ENCODE results near the gene ZSWIM7.
"Not testable (repeated sequence)": the region's sequence is repeated elsewhere in the genome, so short reads cannot be mapped to it uniquely, and the experiment has no call there.

ZSWIM7 gene

DNA sequence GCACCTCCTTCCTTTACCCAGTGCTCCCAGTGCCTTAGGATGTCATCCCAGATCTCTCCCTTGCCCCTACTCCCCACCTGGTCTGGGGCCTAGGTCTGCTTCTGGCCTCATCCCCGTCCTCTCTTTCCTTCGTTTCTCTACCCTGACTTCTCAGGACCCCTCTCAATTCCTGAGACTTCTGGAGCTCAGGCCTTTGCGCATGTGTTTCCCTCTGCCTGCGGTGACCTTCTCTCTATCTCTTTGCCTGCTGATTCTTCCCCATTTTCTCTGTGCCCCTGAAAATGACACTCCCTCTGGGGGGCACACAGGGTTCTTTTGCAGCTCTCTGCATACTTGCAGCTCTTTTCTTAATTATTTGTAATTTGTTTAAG, 41.0 kb downstream of the ZSWIM7 start:
- FAIRE-seq (no peak), DNase-seq (ENCODE audit: insufficient read length, low spot score) (no peak)

DNA sequence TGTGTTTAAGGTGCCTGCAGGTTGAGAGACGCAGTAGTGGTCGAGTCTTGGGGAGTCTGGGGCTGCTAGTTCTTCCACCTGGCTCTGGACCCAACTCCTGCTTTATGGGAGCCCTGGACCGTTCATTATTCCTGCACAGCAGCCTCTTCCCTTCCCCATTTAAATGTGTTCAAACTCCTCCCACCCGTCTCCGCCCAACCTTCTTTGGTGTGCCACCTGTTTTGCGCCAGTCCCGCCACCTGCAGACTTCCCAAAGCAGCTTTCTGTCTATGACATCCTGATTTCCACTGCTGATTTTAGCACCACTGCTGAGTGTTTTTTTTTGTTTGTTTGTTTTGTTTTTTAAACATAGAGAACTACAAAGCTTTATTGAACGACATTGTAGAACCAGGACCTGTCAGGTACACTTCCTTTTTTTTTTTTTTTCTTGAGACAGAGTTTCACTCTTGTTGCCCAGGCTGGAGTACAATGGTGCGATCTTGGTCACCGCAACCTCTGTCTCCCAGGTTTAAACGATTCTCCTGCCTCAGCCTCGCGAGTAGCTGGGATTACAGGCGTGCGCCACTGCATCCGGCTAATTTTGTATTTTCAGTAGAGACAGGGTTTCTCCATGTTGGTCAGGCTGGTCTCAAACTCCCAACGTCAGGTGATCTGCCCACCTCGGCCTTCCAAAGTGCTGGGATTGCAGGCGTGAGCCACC, 41.7 kb downstream of the ZSWIM7 start:
- no peak for FAIRE-seq
- no peak for DNase-seq (ENCODE audit: insufficient read length, low spot score)

DNA sequence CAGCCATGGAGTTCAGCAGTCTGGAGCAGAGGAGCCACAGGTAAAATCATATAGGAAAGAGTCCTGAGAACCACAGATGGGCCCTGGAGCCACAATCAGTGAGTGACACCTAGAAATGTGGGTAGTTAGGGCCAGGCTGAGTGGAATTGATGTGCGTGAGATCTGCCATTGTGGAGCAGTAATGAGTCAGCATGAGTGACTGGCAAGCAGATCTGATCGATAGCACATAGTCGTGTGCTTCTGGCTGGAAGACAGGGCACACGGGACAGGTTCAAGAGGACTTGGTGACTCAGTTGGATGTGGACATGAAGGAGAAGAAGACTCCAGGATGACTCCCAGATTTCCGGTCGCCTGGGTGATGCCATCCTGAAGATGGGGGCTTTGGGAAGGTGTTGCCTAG, 42.3 kb downstream of the ZSWIM7 start:
- peak; percentile 28 for FAIRE-seq
- no peak for DNase-seq (ENCODE audit: insufficient read length, low spot score)

DNA sequence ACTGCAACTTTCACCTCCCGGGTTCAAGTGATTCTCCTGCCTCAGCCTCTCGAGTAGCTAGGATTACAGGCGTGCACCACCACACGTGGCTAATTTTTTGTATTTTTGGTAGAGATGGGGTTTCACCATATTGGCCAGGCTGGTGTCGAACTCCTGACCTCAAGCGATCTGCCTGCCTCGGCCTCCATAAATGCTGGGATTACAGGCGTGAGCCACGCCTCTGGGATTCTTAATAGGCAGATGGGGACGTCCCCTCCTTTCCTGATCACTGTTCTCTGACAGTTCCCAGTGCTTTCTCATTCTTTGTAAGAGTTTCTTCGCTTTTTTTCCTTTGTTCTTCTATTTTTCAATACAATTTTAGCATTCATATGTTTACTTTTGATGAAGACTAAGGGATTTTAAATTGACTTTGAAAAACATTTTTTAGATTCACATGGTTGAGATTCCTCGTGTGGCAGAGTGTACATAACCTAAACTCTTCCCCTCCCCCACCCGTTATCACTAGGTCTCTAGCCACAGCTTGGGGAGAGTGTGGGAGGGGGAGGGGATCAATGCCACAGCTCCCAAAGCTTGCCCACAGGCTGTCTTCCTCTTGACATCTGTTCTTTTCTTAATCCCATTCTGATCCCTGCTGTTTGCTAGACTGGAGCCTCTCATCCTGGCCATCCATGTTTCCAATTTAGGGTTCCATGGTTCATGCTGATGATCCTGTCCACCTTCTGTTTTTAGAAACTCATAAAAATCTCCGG, 43.5 kb downstream of the ZSWIM7 start:
- FAIRE-seq: no peak
- no peak for DNase-seq (ENCODE audit: insufficient read length, low spot score)

DNA sequence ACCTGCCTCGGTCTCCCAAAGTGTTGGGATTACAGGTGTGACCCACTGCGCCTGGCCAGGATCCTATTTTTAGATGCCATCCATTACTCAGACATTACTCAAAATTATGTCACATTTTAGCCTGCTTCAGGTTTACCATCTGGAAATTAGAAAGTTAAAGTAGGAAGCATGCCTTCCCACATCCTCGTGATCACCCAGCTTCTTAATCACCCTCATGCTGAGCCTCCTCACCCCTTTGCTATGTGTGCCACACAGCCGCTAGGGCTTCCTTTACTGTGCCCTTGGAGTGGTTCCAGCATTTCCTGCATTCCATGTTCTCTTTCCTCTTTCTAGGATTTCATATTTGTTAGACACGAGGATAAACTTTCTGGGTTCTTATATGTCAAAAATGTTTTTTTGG, 45.3 kb downstream of the ZSWIM7 start:
- DNase-seq (ENCODE audit: insufficient read length, low spot score) (peak; percentile 91), FAIRE-seq (peak; percentile 90)

DNA sequence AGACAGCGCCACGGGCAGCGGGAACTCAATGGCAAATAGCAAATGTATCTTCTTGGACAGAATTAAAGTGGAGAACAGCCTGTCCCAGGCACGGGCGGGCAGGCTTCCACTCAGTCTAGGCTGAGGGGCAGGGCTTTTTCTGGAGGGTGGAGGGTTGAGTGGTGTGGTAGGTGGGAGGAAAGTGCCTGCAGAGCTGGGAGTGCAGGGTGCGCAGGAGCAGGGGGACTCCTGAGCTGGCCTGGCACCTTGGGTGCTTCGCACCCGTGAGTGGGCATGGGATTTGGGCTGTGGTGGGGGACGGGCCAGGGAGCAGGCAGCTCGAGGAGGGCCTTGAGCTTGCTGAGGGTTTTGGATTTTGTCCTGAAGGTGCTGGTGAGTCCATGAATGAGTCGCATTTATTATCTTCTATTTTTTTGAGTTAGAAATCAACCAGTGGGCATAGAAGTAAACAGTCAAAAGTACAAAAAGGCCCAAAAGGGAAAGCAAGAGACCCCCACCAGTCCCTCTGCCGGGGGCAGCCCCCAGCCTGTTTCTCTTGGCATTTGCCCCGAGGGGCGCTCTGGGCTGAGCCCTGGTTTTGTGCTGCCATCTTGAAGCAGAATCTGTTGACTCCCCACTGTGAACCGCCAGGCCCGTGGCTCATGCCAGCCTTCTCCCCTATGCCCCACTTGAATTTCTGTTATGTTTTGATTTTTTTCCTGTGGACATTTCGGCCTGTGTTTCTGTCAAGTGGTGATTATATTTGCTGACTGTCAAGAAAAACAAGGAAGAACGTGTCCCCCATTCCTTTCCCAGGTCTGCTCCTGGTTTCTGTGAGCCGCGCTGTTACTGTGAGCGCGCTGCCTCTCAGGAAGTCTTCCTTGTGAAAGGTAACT, 46.4 kb downstream of the ZSWIM7 start:
- FAIRE-seq (no peak), DNase-seq (ENCODE audit: insufficient read length, low spot score) (no peak)

DNA sequence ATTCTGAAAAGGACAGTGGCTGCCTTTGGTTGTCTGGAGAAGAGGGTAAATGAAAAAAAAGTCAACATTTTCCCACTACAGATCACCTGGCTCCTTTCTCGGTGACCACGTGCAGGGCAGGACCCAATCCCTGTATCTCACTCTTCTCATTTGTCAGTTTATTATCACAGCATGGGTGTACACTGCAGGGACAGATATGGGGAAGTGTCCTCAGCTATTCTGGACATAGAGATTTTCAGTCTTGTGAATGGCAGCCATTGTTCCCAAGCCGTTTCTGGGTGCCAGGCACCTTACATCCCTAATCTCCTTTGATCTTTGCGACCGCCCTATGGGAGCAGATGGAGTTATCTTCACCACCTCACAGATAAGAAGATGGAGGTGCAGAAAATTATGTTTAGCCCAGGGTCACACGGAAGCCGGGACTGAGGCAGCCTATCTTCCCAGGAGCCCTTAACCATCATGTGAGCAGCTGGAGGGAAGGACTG, 47.4 kb downstream of the ZSWIM7 start:
- DNase-seq (ENCODE audit: insufficient read length, low spot score) (no peak), FAIRE-seq (no peak)

DNA sequence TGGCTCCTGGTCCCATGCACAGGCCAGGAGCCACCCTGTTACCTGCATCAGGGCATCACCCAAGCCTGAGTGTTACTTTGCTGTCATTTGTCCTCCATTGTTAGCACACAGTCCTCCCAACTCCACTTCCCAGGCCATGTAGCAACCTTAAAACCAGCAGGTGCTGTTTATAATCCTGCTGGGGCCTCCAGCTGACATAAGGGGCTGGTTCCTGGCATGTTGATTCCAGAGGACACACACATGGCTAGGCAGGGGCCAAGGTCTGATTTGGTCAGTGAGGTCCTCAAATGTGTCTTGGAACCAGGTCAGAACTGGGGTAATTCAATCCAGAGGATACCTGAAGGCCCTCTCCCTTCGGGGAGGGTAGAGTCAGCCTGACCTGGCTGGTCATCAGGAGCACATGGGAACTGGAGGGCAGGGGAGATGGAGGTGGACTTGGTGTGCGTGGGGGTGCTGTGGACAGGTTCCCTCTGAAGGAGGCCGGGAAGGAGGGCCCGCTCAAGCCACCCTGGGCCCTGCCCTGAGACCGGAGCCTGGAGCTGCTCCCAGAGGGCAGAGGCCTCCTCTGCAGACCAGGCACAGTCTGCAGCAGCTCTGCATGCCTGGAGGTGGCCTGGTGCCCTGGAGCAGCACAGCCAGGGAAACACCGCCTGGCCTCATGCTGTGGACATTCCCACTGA, 48.0 kb downstream of the ZSWIM7 start:
- no peak for DNase-seq (ENCODE audit: insufficient read length, low spot score)
- no peak for FAIRE-seq

DNA sequence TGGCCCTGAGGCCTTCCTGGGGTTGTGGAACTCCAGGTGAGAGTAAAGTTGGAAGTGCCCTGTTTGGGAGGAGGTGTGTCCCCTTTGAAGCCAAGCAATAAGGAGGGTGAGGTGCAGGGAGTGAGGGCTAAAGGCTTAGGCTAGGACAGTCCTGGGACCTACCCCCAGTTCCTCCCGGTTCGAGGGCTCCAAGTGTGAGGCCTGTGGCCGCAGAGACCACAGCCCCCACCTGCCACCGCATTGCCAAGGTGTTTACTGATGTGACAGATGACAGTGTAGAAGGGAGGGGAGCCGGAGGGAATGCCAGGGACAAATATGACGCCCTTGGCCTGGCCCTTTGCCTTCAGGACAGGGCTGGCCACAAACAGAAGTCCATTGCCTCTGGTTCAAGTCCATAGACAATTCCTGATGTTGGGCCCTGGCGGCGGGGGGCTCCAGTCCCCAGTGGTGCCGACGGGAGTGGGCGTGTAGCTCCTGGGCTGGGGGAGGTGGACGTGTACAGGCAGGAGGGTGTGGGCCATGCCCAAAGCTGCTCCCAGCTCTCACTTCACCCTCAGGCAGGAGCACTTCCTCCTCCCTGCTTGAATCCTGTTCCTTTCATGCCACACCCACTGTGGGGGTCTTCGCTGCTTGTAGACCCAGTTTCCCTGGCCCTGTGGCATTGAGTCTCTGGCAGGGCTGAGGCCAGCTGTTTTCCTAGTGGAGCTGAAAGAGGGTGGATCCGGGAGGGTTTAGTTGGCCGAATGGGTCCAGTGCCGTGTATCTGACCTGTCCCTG, 51.3 kb downstream of the ZSWIM7 start:
- FAIRE-seq: no peak

DNA sequence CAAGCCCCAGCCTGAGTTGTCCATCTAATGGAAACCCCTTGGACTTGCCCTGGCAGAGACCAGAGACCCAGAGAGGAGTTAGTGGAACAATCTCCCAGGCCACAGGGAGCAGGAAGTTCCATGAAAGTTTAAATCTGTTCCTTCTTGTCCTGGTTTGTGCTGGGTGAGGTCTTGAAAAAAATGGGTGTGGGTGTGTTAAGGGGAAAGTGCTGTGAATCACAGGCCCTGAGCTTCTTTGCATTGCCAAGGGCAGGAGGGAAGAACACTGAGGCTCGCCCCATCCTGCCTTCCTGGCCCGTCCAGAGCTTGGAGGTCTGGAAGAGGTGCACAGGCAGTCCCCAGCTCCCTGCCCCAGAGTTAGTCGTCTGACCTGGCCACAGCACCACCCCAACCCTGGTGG, 52.2 kb downstream of the ZSWIM7 start:
- DNase-seq (ENCODE audit: insufficient read length, low spot score): no peak
- no peak for FAIRE-seq

More for the DNA sequence above, 51.3 kb downstream of the ZSWIM7 start:
- no peak for DNase-seq (ENCODE audit: insufficient read length, low spot score)

DNA sequence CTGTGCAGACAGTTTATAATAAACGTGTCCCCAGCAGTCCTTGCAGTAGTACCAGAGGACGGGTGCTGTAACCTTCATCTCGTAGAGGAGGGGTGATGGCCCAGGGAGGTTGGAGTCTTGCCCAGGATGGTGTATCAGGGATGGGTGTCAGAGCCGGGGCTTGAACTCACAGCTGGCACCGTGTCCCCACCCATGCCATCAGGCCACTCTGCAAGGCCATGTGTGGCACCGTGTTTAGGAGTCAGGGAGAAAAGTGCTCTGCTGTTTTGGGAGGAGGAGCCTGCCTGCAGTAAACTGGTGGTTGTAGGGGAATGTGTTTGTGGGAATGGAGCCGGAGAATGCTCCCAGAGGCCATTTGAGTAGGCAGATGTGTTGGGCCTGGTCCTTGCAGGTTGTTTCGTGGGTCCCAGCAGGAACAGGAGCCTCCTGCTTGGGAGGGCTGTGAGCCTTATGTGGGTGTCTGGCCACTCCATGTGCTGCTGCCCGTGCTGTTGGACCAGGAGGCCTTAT, 52.8 kb downstream of the ZSWIM7 start:
- DNase-seq (ENCODE audit: insufficient read length, low spot score): no peak
- peak; percentile 72 for FAIRE-seq

DNA sequence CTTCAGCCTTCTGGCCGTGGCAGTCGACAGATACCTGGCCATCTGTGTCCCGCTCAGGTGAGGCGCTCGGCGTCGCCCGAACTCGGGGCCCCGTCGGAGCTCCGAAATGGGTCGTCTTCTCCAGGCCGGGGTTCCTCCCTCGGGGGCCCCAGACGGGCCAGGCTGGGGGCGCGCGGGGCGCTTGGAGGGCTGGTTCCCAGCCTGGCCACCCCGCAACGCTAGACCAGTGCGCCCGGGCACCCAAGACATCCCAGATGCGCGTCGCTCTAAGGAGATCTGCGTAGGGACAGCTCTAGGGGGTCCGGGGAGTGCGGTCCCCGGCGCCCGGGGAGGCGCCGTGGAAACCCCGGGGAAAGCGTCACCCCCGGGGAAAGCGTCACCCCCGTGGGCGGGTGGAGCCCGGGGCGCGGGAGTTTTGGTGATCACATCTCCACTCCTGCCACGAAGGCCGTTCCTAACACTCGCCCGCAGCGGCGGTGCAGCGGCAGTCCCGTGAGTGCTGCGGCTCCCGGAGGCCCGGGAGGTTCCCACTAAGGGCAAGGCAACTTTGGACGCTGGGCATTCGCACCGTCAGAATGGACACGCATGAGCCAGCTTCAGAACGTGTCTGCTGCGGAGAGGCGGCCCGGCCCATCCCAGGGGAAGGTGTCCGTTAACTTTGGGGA, 53.8 kb downstream of the ZSWIM7 start:
- FAIRE-seq: peak; percentile 42
- DNase-seq (ENCODE audit: insufficient read length, low spot score): no peak

DNA sequence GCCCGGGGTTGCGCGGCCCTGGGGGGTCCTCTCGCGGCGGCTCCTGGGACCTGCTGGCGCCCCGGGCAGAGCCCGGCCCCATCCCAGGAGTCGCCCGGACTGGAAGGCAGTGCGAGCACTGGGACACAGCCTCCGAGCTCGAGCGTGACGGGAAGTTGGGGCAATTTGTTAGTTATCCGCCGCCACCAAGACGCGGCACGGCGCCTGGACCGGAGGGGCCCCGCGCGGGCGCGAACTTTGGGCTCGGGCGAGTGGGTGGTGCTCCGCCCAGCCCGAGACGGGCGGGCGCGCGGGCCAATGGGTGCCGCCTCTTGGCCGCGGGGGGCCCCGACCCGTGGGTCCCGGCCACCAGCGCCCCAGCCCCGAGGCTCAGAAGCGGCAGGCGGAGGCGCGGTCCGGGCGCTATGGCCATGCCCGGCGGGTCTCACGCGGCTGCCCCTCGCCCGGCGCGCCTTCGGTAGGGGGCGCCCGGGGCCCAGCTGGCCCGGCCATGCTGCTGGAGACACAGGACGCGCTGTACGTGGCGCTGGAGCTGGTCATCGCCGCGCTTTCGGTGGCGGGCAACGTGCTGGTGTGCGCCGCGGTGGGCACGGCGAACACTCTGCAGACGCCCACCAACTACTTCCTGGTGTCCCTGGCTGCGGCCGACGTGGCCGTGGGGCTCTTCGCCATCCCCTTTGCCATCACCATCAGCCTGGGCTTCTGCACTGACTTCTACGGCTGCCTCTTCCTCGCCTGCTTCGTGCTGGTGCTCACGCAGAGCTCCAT, 54.6 kb downstream of the ZSWIM7 start, which contains the start of gene ADORA2B:
Gene ADORA2B (plus strand): TSS at position 372 of the 768 bp plus-strand sequence. CDS start 119 bp downstream, at position 491.
- DNase-seq (ENCODE audit: insufficient read length, low spot score): peak; percentile 93
- FAIRE-seq: peak; percentile 96

DNA sequence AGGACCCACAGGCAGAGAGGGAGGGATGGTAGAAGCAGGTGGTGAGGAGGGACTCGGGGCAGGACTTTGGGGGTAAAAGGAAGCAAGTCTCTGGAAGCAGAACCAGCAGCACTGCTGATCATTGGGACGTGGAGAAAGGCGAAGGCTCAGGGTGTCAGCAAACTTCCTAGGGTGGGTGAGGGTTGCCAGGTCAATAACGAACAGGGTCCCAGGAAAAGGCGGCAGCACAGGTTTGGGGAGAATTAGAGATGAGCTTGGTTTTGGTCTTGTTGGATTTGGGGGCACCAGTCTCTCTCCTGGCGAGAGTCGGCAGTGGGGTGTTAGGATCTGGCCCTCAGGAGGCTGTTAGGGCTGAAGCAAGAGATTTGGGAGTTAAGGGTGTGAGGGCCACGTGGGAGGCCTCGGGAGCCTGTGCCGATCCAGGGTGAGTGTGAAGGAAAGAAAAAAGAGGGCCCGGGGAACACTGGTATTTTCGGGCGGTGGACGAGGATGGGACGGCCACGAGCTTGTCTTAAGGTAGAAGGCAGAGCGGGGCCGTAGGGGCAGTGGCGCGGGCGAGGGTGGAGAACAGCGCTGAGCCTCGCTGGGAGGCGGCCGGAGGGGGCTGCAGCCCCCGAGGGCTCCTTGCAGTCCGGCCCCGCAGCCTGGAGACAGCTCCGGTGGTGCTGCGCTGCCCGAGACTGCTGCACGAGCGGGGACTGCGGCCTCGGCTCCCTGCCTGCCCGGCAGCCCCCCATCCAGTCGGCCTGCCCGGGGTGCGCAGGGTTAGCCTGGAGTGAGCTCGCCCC, 55.3 kb downstream of the ZSWIM7 start:
- no peak for DNase-seq (ENCODE audit: insufficient read length, low spot score)
- FAIRE-seq: no peak

DNA sequence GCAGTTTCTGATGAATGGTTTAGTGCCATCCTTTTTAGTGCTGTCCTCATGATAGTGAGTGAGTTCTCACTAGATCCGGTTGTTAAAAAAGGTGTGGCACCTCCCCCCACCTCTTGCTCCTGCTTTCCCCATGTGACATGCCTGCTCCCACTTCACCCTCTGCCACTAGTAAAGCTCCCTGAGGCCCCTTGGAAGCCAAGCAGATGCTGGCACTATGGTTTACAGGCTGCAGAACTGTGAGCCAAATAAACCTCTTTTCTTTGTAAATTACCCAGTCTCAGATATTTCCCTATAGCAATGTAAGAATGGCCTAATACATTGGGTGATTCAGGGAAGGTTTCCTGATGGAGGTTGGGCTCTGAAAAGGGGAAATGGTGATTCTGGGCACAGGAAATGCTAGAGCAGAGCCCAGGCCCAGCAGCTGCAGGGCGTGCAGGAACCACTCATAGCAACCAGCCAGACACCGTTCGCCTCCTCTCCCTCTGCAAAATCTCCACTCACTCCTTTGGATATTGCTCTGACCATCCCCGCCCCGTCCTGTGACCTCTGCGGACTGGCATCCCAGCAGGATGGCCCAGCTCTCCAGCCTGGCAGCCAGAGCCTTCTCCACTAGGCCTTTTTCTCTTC, 57.2 kb downstream of the ZSWIM7 start:
- DNase-seq (ENCODE audit: insufficient read length, low spot score) (no peak), FAIRE-seq (no peak)

DNA sequence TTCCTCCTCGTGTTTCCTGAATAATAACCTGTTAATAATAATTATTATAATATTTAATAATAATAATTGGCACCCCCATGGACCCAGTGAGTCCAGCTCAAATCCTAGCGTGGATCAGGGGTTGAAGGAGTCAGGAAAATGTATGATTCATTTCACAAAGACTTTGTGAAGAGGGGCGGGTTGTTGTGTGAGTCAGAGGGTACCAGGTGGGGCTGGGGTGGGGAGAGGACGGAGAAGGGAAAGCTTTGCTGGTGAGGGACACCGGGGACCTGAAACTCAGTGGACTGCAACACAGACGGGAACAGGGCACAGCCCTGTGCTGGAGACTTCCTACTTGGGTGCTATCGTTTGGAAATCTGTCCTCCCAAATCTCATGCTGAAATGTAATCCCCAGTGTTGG, 57.7 kb downstream of the ZSWIM7 start:
- no peak for DNase-seq (ENCODE audit: insufficient read length, low spot score)
- peak; percentile 91 for FAIRE-seq

DNA sequence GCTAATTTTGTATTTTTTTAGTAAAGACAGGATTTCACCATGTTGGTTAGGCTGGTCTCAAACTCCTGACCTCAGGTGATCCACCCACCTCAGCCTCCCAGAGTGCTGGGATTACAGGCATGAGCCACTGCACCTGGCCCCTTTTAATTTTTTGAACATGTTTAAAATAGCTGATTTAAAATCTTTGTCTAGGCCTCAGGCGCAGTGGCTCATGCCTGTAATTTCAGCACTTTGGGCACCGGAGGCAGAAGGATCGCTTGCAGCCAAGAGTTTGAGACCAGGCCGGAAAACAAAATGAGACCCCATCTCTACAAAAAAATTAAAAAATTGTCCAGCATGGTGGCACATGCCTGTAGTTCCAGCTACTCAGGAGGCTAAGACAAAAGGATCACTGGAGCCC, 63.0 kb downstream of the ZSWIM7 start:
- DNase-seq (ENCODE audit: insufficient read length, low spot score); FAIRE-seq: not testable (repeated sequence)
